Measurements from ENCODE around the gene VCAN.

DNA sequence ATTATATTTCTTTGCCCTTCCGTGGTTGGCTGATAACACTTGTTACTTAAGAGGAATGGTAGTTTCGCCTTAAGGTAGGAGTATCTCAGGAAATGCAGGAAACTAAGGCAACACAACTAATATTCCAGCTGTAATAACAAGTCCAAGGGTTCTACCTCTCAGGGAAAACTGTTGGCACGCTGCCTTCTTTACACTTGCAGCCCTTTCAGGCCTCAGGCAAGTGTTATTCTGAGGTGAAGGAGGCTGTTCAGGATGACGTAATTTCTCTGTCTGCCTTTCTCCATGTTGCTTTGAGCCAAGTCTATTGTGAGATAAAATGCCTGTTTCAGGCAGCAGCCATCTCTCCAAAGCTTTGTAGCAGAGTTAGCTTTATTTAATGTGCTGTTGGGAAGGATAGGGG is 38.0 kb downstream of the VCAN start:
- TF ChIP-seq, protein P1, sequence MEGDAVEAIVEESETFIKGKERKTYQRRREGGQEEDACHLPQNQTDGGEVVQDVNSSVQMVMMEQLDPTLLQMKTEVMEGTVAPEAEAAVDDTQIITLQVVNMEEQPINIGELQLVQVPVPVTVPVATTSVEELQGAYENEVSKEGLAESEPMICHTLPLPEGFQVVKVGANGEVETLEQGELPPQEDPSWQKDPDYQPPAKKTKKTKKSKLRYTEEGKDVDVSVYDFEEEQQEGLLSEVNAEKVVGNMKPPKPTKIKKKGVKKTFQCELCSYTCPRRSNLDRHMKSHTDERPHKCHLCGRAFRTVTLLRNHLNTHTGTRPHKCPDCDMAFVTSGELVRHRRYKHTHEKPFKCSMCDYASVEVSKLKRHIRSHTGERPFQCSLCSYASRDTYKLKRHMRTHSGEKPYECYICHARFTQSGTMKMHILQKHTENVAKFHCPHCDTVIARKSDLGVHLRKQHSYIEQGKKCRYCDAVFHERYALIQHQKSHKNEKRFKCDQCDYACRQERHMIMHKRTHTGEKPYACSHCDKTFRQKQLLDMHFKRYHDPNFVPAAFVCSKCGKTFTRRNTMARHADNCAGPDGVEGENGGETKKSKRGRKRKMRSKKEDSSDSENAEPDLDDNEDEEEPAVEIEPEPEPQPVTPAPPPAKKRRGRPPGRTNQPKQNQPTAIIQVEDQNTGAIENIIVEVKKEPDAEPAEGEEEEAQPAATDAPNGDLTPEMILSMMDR (IDR thresholded peaks at IDR 0.05; ENCODE audit: insufficient read depth, low read depth, low read length) = no peak
- TF ChIP-seq EZH2 (IDR thresholded peaks at IDR 0.05; ENCODE audit: insufficient read depth, low read length) = no peak

Data from astrocyte (in vitro differentiated cells and primary cell).